GM18867 (cell line): ENCODE results near the gene ORC1.

Source experiments
- ATAC-seq: cut with Tn5 transposase; IDR thresholded peaks from one replicate; pipeline ENCODE4 v1.9.1; 2021; ENCODE audit warnings: mild to moderate bottlenecking, moderate library complexity; ENCODE audit not compliant: unreplicated experiment

ORC1 gene

DNA sequence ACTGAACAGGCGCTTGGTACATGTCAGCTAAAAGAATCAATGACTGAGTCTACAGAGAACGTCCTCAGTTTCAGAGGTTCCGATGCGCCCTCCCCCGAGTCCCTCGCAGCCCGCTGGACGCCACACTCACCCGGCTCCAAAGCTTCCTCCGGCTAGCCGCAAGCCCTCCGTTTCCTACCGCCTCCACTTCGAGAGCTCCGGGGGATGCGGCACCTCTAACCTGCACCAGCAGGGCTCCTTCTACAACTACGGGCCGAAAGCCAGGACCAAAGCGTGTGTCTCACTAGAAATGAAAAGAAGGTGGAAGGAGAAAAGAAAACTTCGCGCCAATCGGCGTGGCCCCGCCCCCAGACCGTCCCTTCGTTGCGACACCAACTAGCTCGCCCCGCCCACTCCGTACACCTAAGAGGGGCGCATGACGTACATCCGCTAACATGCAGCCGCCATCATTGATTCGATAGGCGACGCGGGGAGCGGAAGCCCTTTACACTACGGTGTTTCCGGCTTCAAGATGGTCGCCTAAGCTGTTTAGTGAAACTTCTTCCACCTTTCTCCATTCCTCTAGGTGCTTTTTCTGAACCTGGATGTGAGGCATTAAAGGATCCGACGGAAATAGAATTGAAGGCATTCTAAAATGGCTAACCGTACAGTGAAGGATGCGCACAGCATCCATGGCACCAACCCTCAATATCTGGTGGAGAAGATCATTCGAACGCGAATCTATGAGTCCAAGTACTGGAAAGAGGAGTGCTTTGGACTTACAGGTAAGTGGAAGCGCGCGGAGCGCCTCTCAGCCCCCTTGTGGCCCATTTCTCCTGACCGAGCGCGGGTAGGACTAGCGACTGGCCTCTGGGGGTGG, at the start of gene ORC1, which contains the start of gene PRPF38A:
Gene ORC1, minus strand, starts transcription at position 308 of the 859 bp plus-strand sequence. CDS start 2,200 bp downstream, outside the sequence.
Gene PRPF38A, plus strand, starts transcription at position 487 of the 859 bp plus-strand sequence. Its CDS starts 148 bp downstream, at position 635.
- ATAC-seq: peak; percentile 90

DNA sequence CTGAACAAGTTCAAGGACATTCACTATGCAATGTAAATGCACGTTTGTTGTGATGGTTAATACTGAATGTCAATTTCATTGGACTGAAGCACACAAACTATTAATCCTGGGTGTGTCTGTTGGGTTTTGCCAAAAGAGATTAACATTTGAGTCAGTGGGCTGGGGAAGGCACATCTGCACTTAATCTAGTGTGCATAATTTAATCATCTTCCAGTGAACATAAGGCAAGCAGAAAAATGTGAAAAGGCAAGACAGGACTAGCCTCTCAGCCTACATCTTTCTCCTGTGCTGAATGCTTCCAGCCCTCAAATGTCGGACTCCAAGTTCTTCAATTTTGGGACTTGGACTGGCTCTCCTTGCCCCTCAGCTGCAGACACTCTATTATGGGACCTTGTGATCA, 40.2 kb upstream of the ORC1 start:
- no peak for ATAC-seq

DNA sequence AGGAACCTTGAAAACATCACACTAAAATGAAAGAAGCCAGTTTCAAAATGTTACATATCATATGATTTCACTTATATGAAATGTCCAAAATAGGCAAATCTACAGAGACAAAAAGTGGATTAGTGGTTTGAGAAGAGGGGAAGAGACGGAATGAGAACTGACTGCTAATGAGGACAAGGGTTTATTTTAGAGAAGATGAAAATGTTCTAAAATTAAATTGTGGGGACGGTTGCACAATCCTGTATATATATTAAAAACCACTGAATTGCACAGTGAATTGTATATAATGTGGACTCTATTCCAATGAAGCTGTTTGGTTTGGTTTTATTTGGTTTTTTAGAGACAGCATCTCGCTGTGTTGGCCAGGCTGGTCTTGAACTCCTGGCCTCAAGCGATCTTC, 35.8 kb upstream of the ORC1 start:
- ATAC-seq: no peak

DNA sequence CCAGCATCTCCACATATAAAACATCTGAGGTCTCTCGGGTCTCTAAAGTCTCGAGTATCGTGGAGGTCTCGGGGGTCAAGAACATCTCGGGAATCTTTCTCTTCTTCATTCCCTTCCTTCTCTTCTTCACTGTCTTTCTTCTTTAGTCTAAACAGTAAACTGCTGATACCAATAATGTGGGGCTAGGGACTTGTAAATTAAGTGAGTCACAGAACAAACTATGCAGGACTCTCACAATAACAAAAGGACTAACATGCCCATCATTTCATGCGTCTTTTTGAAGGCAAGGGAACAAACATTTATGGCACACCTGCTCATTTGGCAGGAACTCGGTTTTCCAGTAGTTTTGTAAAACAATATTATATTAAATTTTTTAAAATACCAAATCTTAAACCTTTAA, 32.6 kb upstream of the ORC1 start:
- no peak for ATAC-seq

DNA sequence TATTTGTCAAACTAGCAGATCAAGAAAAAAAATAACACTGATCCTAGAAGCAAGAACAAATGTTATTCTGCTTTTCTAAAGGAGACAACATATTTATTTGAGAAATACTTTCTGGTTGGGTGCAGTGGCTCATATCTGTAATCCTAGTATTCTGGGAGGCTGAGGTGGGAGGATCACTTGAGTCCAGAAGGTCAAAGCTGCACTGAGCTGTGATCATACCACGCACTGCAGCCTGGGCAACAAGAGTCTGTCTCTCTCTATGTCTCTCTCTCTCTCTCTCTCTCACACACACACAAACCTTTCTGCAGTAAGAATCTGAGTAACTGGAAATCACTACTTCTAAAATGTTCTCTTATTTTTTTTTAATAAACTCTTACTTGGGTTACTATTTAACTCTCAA, 31.4 kb upstream of the ORC1 start:
- no peak for ATAC-seq

DNA sequence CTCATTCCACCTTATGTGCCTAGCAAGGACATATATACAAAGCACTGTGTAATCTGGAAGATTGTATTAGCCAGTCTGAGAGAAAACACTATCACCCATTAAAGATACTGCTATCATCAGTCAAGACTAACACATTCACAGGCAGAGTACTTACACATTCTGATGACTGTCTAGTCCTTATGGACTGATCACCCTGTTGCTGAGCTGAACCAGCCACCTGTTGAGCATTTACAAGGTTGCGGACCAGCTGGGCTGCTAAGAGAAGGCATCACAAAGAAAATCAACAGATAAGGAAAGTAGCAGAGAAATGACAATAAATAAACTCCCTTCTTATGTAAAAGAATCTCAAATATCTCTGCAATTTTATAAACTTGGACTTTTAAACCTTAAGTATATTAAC, 31.0 kb upstream of the ORC1 start:
- ATAC-seq: no peak

DNA sequence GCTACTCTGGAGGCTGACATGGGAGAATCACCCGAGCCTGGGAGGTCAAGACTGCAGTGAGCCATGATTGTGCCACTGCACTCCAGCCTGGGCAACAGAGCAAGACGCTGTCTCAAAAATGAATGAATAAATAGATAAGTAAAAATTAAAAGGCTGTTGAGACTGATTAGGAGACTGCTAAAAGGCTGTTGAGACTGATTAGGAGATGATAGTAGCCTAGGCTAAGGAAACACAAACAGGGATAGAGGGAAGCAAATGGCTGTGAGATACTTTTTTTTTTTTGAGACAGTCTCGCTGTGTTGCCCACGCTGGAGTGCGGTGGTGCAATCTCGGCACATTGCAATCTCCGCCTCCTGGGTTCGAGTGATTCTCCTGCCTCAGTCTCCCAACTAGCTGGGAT, 28.6 kb upstream of the ORC1 start:
- no peak for ATAC-seq

DNA sequence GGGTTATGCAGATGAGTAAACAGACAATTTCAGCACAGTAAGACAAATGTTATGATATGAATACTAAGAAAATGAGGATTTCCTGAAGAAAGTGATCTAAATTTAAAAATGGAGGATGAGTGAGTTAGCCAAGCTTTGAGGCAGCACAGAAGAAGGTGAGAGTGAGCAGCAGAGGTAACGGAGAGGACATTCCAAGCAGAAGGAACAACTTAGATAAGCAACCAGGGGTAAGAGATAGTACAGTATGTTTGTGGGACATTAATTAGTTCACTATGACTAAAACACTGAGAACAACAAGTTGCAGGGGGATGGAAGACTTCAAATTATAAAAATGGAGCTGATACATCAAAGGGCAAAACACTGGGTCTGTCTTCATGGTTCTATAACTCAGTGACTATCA, 22.9 kb upstream of the ORC1 start:
- no peak for ATAC-seq

DNA sequence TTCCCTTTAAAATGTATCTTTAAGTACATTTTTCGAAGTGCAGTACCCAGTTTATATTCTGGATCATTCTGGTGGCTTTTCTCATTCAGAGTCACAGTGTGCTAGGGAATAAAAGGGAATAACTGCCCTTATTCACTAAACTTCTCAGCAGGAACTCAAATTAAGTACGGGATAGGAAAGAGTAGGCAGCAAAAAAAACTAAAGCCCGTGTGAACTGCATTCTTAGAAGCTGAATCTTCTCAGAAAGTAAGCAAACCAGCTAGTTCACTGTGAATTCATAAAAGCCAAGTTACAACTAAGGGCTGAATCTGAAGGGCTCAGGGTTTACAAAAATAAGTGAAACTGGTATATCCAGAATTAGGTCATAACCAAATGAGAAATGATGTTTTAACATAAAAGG, 22.1 kb upstream of the ORC1 start:
- ATAC-seq: no peak

DNA sequence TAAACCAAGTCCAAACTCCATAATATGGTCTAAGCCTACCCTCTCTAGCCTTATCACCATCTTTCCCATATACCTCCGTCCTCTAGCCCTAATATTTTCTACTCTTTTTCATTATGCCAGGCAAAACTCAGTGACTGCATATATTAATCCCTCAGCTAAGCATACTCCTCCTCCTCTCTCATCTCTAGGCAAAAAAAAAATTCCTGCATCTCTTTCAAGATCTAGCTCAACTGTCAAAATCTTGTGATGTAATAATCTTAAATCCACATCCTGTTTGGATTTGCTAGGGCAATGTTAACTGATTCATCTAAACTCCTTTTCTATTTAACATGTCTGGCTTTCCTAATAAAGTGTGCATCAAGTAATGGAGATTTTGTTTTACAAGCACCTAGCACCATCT, 20.6 kb upstream of the ORC1 start:
- ATAC-seq: no peak

DNA sequence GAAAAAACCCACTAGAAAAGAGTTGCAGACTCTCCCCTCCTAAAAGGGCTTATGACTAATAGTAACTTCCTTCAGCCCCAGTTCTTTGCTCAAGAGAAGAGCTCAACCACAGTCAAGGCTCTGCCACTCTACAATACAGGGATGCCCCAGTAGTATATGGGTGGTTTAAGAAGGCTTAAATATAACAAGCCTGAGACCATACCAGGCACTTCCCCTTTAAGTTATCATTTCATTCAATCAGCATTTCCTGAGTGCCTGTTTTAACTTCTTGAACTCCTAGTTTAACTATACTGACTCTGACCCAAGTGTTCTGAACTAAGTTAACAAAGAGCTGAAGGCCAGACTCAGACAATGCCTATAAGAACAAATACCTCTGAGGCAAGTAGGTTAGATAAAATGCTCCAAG, 20.0 kb upstream of the ORC1 start:
- ATAC-seq: no peak

DNA sequence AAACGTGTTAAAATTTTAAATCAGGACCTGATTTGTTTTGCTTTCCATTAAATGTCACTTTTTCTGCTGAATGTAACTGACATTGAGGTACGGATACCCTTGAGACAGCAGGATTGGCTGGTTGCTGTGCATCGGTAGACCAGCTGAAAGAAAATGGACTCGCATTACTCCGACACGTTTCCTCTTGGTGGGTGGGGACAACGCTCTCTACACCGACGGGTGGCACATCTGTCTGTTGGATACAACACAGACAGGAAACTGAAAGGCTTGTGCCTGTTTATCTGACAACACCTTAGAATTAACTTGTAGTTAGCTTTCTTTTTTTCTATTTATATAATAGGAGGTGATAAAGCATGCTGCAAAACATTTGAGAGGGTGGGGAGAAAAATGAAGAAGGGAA, 19.5 kb upstream of the ORC1 start:
- no peak for ATAC-seq

DNA sequence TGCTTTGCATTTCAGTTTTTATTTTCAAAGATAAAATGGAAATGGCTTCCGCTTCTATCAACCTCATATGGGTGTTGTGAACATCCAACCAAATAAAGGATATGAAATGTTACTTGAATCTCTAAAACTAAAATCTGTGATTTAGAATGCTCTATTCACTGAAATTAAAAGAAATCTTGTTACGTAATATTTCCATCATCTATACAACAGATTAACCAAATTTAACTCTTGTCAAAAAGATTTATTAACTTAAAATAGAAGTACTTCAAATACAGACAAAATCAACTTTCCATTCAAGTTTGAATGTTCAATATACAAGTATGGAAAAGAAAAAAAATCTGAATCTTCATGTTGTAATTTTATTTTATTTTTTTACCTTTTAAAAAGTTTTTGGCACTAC, 18.8 kb upstream of the ORC1 start:
- no peak for ATAC-seq

DNA sequence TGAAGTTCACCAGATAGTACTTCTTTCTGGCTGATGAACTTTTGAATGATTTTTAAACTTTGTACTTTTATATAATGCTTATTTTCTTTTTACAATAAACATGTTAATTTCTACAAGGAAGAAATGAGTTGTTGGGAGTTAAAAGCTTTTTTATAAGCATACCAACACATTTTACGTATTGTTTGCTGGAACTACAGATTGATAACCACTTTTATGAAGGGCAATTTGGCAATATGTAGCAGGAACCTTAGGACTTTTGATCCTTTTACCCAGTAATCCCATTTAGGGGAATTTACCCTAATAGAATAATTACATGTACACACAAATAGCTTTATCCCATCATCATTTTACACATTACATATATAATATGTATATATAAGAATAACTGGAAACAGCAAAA, 16.5 kb upstream of the ORC1 start:
- no peak for ATAC-seq

DNA sequence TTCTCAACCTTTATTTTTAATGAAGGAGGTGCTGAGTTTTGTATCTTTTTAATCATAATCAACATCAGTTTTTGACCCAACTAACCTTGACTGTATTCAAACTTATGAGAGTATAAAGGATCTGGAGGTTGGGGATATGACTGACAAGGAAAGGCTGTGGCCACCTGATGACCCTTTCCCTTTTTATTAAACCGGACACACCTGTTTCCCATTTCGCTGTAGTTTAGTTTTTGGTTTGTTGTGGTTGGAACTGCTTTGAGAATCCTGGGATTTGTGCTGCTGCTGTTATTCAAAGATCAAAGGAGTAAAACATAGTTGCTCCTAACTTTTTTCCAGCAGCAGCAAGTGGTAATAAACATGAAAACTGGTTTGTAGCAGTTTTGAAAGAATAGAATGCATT, 12.6 kb upstream of the ORC1 start:
- ATAC-seq: no peak

DNA sequence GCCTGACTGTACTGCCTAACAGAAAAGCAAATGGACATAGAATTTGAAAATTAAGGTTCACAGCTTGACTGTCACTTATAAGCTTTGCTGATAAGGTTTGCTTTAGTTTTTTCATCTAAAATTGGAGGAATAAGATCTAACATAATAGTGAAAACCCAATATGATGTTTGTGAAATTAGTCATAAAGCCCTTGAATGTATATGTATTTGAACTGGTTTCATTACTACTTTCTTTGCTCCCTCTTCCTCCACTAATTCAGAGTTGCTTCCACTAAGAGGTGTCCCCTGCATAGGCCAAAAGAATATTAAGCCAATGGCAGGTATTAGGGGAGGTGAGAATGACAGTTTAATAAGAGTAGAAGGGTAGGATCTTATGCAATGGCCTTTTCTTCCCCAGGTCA, 10.7 kb upstream of the ORC1 start:
- ATAC-seq: no peak

DNA sequence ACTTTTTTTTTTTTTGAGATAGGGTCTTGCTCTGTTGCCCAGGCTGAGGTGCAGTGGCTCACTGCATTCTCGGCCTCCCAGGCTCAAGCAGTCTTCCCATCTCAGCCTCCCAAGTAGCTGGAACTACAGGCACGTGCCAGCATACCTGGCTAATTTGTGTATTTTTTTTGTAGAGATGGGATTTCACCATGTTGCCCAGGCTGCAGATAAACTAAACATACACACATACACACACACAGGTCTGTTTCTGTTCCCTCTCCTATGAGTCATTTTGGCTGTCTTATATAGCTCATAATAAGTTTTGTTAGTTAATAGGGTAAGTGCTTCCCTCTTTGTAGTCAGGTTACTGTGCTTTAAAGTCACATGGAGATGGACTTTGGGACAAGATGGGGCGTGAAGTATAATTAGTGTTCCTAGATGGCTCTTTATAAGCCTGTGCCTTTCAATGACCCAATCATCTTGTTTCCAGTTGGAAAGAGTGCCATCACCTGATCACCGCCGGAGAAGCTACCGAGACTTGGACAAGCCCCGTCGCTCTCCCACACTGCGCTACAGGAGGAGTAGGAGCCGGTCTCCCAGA, 9.3 kb upstream of the ORC1 start:
- ATAC-seq: no peak

DNA sequence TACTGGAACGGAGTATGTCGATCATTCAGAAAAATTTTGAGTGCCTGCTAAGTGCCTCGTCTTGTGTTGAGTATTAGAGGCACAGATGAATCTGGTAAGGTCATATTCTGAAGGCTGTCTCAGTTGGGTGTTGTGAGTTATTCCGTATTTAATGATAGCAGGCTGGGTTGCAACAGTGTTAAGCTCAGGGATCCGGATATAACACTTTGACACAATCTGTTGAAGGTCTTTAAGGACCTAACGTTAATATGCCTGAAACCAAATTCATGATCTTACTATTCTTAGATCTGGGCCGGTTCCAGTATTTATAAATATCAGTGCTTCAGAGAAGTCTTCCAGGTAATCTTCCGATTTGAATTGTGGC, 734 bp upstream of the ORC1 start:
- ATAC-seq: no peak

DNA sequence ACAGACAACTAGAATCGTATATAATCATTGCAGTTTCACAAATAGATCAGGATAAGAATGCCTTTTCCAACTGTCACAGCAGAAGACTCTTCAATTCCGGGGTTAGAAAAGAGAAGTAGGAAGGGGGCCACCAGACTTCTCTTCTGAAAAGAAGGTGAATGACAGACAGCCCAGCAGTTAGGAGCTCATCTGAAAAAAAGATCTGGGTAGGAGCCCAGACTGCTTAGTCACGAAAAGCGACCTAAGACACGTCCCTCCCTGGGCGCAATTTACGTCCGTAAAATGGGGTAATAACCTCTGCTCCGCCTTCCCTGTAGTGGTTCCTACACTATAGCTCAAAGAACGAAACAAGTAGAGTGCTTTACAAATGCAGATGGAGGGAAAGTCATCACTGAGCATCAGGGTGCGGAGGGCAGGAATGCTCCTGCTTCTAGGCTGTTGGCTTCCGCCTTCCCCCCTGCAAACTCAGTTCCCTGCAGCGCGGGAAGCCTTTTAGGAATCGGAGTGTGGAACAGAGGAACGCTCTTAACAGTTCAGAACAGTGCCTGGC, 582 bp downstream of the ORC1 start:
- peak; percentile 51 for ATAC-seq

DNA sequence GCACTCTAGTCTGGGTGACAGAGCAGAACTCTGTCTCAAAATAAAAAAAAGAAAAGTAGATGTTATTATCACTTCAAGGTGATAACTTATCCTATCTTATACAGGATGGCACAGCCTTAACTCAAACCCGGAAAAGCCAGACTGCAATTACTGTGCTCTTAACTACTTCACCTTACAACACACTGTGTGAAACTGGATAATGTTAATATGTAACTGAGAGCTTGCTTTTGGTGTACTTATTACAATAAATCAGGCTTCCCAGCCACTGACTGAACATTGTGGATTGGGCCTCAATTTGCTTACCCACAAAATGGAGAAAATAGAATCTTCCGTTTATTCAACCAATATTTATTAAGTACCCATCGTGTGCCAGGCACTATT, 1.4 kb downstream of the ORC1 start:
- ATAC-seq: no peak

DNA sequence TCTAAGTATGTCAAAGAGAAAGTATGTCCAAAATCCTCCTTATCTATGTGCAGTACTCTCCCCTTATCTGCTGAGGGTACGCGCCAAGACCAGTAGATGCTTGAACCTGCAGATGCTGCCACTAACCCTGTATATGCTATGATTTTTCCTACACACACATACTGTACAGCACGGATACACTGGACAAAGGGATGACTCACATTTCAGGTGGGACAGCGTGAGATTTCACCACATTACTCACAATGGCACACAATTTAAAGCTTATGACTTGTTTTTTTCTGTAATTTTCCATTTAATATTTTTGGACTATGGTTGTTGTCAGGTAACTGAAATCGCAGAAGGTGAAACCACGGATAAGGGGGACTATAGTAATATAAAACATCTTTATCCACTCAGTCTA, 4.1 kb downstream of the ORC1 start:
- no peak for ATAC-seq

DNA sequence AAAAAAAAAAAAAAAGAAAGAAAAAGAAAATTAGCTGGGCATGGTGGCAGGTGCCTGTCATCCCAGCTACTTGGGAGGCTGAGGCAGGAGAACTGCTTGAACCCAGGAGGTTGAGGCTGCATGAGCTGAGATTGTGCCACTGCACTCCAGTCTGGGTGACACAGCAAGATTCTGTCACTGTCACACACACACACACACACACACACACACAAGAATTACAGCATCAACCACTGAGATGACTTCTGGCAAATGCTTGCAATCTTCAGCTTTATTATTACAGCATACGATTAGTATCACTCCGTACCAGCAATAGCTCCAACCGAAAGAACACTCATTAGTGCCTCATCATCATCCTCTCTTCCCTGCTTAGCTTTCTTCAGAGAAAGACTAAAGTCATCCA, 4.6 kb downstream of the ORC1 start:
- ATAC-seq: no peak
